GM18508 (cell line): ENCODE results near the gene ARHGAP42.

Experiments
- ATAC-seq: cut with Tn5 transposase; IDR thresholded peaks from one replicate; pipeline ENCODE4 v1.9.1; 2021; ENCODE audit warnings: moderate number of reproducible peaks; ENCODE audit not compliant: insufficient read depth, unreplicated experiment

The ARHGAP42 gene

GRCh38 chr11:100756559-100756958, 69.5 kb downstream of the ARHGAP42 start:
- no peak for ATAC-seq

DNA sequence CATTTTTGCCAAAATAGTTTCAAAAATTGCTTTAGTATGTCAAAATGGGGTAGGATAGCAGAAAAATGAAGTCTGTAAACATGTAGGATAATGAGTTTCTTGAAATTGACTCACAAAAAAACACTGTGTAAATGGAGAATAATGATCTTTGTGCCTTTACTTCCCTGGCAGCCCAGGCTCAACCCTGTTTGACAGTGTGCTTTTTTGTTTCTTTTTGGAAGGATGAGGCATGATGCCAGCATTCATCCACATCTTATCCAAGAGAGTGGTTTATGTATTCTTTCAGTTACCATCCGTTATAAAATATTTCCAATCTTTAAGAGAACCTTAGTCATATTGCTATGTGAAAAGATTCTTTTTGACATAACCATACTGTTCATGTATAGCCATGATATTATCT, 70.6 kb downstream of the ARHGAP42 start:
- ATAC-seq: no peak

- no peak for ATAC-seq
Observed at GRCh38 chr11:100759106-100759505, 72.0 kb downstream of the ARHGAP42 start.

GRCh38 chr11:100759856-100760255, 72.8 kb downstream of the ARHGAP42 start:
- no peak for ATAC-seq

GRCh38 chr11:100760744-100761143, 73.7 kb downstream of the ARHGAP42 start:
- ATAC-seq: no peak

GRCh38 chr11:100761841-100762240, 74.8 kb downstream of the ARHGAP42 start:
- ATAC-seq: no peak

DNA sequence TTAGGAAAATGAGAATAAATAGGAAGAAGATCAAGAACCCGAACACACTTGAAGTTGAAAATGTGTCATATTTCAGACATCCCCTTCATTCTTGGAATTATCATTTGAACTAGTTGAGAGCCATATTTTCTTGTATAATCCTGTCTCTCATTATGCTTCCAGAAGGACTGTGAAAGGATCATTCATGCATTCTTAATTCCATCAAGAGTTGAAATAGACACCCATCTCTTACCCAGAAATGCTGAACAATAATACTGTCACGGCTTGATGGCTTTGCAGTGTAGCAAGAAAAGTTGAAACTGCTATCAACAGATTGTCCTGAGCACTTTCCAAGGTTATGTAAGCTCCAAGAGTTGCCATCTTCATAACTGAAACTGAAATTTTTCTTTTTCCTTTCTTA, 79.7 kb downstream of the ARHGAP42 start:
- ATAC-seq: no peak

GRCh38 chr11:100769165-100769564, 82.1 kb downstream of the ARHGAP42 start:
- ATAC-seq: no peak

DNA sequence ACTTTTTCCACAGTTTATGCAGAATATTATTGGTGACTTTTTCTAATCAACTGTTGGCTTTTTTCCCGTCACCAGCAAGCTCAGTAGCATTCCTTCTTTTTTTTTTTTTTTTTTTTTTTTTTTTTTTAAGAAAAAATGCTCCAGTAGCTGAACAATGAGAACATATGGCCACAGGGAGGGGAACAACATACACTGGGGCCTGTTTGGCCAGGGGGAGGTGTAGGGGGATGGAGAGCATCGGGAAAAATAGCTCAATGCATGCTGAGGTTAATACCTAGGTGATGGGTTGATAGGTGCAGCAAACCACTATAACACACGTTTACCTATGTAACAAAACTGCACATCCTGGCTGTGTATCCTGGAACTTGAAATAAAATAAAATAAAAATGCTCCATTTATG, 82.5 kb downstream of the ARHGAP42 start:
- ATAC-seq: no peak

- no peak for ATAC-seq
Observed at GRCh38 chr11:100774132-100774531, 87.0 kb downstream of the ARHGAP42 start.

DNA sequence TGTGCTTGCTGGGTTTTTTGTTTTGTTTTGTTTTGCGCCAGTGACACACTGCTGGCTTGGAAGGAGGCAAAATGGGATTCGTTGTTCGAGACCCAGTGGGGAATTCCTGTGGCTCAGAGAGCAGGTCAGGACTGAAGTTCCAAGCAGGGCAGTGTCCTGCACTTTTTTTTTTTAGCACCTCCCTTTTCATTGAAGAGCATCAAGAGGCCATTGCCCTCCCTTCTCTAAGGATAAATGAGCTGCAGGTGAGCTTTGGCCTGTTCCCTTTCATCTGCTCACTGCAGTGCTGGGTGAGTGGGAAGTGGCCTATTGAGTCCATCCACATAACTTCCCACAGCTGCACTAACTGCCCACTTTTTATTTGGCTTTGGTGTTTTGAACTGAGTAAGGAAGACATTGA, 87.8 kb downstream of the ARHGAP42 start:
- no peak for ATAC-seq

GRCh38 chr11:100776212-100776896, 89.3 kb downstream of the ARHGAP42 start:
- ATAC-seq: no peak

DNA sequence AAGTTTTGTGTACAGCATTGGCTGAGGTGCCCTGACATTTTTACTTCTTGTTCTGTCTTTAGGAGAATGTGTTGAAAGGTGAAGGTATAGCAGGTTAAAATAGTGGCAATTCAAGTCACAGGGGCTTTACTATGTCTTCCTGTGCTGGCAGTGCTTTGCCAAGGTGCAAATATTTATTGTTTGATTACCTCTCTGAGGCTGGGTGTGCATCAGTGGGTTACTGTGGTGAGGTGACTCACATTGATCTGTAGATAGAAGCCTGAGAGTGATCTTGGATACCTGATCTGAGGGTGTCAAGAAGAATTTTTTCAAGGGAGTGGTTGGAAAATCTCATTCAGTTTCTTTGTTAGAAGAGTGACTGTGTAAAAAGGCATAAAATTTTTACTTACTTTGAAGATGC, 90.0 kb downstream of the ARHGAP42 start:
- no peak for ATAC-seq

DNA sequence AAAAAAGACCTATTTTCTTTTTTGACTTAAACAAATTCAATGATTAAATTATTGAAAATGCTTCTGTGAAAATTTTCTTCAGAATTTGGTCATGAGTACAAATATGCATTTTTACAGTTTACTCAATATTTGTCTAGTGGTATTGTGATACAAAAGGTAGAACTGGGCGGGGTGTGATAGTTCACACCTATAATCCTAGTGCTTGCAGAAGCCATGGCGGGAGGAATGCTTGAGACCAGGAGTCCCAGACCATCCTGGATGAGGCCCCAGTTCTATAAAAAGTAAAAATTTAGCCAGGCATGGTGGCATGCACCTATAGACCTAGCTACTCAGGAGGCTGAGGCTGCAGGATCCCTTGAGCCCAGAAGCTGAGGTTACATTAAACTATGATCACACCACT, 90.6 kb downstream of the ARHGAP42 start:
- ATAC-seq: no peak

- ATAC-seq: no peak
Observed at GRCh38 chr11:100778166-100778785, 91.2 kb downstream of the ARHGAP42 start.

DNA sequence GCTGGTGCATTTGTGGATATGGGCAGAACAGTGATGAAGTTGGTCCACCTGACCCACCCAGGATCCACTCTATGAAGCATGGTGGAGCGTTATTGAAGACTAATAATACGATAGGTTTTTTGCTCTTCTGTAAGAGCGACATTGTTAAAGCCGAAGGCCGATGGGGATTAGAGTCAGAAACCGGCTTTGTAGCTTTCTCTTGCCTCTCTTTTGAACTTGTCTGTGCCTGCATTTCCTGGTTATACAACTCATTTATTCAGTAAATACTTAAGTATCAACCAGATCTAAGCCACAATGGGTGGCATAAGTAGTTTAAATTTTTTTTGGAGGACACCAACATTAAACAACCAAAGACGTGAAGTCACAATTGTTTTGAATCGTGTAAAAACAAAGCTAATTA, 93.4 kb downstream of the ARHGAP42 start:
- ATAC-seq: no peak

- no peak for ATAC-seq
Observed at GRCh38 chr11:100785148-100785983, 98.3 kb downstream of the ARHGAP42 start.

- no peak for ATAC-seq
Observed at GRCh38 chr11:100788561-100789295, 101.6 kb downstream of the ARHGAP42 start.

GRCh38 chr11:100789500-100789899, 102.4 kb downstream of the ARHGAP42 start:
- no peak for ATAC-seq

DNA sequence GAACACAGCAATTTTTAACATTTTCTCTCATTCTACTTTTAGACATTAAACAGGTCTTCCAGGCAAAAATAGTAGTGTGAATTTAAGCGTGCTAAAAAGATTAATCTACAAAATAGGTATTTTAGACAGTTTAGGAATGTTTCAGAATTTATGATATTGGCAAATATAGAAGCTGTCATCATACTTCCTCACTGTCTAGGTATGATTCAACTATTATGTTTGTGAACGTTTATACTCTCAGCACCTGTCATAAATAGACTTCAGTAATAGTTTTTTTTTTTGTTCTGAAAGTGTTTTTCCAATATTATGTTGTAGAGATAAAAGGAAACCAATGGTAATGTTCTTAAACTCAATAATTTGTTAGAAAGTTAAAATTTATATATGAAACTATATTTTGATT, 103.0 kb downstream of the ARHGAP42 start:
- ATAC-seq: no peak

DNA sequence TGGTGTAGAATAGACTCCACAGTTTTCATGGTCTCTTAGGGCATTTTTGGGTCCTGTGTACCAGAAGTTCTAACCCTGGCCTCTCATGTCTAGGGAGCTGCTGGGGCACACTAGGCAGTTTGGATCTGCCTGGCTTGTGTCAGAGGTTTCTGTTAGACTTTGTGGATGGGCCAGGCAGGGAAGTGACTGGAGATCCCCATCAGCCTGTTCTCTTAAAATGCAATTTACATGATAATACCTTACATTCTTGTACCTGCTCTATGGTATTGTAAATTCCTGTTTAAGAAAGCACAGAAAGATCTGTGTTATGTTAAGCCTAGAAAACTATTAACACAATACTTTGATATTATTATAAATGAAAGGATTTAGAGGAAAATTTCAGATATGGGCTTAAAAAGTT, 104.0 kb downstream of the ARHGAP42 start:
- no peak for ATAC-seq
